Non-pigmented ciliary epithelial cell (primary cell): ENCODE results near the gene RALGPS2.

Source experiments
- DNase-seq: peaks from one replicate; pipeline ENCODE4 v3.0.0-alpha.2; 2010; ENCODE audit warnings: low read depth

RALGPS2 gene

DNA sequence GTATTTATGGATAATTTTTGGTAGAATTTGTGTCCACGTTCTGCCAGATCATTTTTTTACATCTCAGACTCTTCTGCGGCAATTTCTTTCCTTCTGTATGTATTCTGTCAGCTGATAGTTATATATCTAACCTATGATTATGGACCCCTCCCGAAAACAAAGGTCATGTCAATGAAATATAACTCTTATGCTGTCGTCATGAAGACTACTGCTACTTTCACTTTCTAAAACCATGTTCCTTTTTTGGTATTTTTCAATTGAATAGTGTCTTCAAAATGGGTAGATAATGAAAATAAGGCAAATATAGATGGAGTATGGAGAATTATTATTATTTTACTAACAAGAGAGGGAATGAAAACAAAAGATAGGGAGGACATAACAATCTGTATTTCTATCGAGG is 142.6 kb downstream of the RALGPS2 start:
- no peak for DNase-seq

DNA sequence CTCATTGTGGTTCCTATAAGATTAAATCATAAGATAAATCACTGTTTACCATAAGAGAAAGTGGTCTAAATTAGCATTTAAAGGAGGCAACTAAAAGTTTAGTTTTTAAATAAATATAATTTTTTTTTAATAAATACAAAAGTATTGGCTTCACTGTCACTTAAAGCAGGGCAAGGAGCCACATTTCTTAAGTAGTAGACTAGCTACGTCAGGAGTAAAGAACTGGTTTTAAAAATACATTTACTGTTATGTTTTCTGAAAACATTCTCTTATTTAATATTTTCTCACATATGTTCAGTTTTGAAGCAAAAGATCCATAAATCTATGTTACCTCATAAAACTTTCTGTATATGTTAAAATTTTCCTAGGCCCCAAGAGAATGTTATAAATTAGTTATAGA is 143.7 kb downstream of the RALGPS2 start:
- DNase-seq: no peak

DNA sequence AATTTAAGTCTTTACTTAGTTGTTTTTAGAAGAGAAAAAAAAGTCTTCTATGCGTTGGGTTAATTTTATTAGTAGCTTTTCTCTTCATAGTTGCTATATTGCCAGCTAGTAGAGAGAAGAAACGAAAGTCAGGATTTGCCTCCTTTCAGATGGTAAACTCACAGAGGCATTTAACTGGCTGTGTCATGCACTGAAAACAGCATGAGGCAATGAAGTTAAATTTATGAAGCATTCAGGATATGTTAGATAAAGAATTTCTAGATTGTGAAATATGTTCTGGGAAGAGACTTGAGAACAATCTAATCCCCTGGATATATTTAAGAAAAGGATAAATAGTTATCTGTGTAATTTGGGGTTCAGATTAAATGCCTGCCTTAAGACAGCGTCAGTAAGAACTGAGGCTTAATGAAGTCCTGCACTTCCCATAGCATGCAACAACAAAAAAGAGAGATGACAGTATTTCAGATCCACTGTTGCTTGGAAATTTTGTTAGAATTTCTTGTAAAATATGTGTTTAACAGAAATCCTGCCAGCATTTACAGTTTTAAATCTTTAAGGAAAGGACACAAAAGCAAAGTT is 144.2 kb downstream of the RALGPS2 start:
- peak; percentile 27 for DNase-seq

DNA sequence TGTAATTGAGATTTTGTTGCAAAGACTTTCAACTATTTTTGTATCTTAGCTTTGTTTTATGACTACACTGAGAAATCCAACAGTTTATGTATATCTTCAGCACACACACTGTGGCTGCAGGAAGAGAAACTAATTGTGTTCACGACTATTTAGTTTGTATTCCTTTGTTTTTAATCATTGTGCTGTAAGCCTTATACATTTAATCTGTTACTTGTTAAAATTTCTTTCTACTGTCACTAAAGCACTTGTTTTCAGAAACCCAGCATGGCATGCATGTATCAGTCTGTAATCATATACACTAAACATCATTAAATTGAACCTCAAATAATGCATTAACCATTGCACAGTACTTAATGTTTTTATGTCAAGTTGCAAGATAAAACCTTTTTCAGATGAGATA is 145.2 kb downstream of the RALGPS2 start:
- no peak for DNase-seq

DNA sequence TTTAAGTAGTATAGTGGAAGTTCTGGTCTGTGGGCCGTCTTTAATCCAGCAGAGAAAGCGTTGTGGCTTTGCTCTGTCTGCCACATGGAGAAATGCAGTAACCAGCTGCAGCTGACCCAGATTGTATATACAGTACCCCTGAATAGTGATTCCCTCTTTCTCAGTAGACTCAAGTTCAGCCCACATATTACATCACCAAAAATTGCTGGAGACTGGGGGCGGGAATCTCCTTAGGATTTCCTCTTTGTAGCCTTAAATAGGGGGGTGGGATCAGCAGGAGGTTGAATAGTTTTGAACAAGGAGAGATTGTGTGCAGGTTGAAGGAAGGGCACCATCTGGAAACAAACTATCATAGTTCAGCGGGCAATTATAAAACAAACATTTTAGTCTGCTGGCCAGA is 145.9 kb downstream of the RALGPS2 start, which contains the start of gene ANGPTL1:
Gene ANGPTL1, minus strand, starts transcription at position 134 of the 400 bp plus-strand sequence. CDS start 5,301 bp downstream, outside the sequence.
- DNase-seq: peak; percentile 42

DNA sequence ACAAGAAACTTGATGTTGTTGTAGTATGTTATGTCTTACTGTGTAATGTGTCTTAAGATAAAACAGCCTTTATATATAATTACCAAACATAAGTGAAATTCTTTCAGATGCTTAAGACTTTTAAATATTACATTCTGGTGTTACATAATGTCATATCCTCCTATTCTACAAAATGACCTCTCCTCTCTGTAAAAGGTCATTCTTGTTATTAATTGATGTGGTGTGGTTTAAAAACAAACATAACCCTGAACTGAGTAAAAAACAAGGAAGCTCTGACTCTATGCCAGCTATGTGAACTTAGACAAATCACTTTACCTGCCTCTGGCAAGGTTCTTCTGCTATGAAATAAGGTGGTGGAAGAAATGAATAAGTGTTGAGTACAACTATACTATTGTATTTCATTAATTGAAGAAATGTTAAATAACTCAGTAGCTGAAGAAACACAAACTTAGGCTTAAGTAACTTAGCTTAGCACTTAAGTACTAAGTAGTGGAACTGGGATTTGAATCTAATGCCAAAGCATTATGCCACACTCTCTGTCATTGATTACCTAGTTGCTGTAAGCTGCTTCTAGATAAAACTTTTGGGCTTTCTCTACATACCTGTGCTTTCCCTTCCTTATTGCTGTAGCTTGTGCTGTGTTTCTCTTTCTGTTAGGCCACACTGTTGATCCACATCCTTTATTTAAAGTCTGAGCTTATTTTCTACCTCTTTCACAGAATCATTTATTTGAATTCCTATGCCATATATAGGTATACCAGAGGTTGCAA is 146.7 kb downstream of the RALGPS2 start:
- no peak for DNase-seq

DNA sequence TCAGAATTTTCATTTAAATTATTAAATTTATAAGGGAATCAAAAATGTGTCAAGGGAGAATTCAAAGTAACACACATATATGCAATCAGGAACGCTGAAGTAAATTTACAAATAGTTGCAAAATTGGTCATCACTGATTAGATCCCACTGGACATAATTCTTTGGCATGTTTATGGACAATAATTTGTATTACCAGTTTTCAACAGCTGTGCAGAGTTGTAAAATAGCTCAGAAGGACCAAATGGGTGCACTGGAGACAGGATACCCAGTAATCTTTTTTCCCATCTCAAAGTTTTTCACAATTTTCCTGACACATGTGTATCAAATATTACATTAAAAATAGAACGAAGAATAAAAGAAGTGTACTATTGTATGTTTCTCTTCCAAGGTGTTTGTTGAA is 149.9 kb downstream of the RALGPS2 start:
- DNase-seq: no peak

DNA sequence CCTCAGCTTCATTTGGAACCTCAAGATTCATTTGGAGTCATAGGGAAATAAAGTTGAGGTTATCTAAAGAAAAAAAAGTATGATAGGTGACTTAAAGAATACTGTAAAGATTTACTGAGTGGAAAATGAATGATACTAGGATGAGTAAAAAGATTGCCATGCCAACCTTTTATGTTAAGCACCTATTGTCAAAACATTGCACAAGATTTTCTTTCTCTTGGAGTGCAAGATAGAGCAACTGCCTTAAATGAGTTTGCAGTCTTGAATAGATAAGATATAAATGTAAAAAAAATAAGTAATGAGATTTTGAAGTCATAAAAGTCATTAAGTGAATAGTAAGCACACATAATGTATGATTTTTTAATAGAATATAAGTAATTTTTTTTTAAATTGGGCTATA is 150.9 kb downstream of the RALGPS2 start:
- DNase-seq: no peak

DNA sequence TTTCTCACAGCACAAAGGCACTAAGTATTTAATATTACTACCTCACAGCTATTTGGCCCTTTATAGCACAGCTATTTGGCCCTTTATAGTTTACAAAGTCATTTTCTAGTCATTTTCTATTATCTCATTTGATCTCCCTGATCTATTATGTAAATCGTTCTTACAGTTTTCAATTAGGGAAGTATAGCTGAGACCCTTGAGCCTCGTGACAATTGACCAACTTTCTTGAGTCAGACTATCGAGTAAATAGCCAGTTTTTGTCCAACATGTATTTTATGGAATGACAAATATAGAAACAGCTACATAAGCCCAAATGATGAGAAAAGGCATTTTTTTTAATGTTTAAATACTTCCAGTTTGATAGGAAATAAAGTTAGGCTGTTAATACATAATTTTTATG is 152.9 kb downstream of the RALGPS2 start:
- DNase-seq: no peak

DNA sequence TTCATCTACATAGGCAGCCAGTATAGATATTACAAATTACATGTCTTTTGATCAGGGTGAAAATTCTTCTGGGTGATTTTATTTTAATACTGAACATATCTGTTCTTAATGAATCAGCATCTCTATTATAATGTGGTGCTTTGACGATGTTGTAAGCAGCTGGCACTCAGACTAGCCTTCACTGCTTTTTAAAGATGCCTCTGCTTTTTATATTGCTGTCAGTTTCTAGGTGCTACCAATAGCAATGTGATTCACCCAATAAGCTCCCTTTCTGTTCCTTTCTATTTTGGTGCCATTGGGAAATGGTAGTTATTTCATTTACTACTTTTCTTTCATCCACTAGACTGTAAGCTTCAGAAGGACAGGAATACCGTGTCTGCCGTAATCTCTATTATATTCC is 156.9 kb downstream of the RALGPS2 start:
- no peak for DNase-seq

DNA sequence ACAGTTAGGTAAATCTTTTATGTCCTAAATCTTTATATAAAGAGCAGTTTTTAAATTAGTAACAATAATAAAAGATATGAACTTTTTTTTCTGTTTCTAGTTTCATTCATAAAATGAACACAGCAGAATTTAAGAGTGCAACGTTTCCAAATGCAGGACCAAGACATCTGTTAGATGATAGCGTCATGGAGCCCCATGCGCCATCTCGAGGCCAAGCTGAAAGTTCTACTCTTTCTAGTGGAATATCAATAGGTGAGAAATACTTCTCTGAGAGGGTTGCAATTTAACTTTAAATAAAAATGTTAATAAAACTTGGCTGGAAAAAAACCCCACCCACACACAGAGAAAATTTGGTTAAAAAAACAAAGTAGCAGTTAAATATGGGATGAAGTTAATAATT is 160.8 kb downstream of the RALGPS2 start:
- no peak for DNase-seq

DNA sequence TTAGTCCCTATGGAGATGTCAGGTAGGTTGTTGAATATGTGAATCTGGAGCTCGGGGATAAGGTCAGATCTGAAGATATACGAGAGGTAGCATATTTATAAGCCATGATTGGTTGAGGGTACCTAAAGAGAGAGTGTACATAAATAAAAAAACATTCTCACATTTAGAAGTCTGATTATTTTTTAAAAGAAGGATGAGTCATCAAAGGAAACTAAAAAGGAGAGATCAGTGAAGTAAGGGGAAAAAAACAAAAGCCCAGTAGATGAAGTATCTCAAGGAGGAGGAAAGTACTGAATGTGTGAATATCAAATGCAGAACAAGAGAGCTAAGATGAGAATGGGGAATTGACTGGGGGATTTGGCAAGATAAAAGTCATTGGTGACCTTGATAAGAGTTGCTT is 161.5 kb downstream of the RALGPS2 start:
- no peak for DNase-seq

DNA sequence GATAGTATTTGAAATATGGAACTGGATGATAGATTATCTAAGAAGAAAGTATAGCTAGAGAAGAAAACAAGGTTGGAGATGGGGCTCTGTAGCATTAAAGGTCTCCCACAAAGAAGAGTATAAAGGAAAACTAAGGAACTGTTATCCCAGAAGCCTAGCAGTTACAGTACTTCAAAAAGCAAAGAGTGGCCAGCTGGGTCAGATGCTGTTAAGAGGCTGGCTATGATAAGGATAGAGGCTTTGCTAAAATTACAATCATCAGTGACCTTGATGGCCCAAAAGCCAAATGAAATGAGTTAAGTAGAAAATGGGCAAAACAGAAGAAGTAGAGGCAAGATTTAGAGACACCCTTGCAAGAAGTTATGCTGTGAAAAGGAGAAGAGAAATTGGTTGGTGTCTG is 170.9 kb downstream of the RALGPS2 start:
- no peak for DNase-seq

DNA sequence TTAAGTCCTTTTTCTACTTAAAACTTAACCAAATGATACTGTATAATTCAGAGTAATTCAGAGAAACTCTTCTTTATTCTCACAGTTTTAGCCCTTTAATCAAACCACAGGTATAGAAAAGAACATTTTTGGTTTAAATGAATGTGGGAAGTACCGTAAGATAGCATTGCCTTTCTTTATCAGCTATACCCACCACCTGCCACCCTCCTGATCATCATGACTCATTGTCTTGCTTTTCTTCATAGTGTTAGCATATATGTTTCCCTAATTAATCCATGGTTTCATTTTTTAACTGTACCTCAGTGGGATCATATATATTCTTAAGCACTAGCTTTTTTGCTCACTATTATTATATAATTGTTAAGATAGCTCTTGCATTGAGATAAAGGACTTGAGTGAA is 173.4 kb downstream of the RALGPS2 start:
- DNase-seq: no peak

DNA sequence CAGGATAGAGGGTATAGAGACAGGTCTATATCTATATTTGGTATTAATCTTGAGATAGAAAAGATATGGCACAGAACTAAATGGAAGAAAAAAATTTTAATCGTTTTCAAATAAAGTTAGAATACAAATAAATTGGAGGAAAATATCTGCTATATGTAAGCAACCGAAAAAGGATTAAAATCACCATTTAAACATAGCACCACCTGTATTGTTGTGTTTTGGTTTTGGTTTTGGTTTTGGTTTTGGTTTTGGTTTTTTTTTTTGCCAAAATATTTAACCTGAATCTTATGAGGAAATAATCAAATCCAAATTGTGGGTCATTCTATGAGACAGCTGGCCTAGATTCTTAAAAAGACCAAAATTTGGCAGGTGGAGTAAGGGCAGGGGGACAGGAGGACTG is 174.4 kb downstream of the RALGPS2 start:
- DNase-seq: no peak

DNA sequence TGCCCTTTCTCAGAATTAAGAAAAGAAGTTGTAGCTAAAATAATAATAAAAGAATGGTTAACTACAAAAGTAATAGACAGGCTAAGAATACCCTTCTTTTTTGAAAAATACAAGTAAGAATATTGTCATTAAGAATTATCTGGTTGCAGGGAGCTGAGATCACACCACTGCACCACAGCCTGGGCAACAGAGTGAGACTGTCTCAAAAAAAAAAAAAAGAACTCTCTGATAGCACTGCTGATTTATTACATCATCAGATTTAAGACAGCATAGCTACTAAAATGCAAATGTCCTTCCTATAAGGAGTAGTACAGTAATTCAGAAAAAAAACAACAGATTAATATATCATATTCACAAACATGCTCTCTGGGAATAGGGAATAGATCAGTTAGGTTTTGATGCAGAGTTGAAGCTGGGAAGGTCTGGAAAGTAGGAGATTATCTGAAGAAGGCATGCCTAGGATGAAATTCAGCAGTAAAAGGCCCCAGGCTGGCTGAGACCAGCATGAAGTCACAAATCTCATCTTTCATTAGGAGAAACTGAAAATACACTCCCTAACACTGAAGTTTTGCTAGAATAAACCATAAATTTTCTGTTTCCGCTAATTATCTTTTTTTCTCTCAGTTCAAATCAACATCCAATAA is 176.6 kb downstream of the RALGPS2 start:
- no peak for DNase-seq

DNA sequence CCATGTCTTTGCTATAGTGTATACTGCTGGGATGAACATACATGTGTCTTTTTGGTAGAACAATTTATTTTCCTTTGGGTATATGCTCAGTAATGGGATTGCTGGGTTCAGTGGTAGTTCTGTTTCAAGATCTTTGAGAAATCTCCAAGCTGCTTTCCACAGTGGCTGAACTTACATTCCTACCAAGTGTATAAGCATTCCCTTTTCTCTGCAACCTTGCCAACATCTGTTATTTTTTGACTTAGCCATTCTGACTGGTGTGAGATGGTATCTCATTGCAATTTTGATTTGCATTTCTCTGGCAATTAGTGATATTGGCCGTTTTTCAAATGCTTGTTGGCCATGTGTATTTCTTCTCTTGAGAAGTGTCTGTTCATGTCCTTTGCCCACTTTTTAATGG is 183.3 kb downstream of the RALGPS2 start:
- DNase-seq: peak; percentile 5

DNA sequence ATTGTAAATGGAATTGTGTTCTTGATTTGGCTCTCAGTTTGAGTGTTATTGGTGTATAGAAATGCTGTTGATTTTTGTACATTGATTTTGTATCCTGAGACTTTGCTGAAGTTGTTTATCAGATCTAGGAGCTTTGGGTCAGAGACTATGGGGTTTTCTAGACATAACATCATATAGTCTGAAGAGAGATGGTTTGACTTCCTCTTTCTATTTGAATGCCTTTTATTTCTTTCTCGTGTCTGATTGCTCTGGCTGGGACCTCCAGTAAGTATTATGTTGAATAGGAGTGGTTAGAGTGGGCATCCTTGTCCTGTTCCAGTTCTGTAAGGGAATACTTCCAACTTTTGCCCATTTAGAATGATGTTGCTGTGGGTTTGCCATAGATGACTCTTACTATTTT is 185.0 kb downstream of the RALGPS2 start:
- DNase-seq: no peak

DNA sequence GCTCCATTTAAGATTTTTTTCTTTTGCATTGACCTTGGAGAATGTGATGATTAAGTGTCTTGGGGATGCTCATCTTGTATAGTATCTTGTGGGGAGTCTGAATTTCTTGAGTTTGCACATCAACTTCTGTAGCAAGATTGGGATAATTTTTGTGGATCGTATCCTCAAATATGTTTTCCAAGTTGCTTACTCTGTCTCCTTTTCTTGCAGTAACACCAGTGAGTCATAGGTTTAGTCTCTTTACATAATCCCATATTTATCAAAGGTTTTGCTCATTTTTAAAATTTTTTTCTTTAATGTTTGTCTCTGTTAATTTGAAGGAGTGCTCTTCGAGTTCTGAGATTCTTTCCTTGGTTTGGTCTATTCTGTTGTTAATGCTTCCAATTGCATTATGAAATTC is 187.6 kb downstream of the RALGPS2 start:
- no peak for DNase-seq

DNA sequence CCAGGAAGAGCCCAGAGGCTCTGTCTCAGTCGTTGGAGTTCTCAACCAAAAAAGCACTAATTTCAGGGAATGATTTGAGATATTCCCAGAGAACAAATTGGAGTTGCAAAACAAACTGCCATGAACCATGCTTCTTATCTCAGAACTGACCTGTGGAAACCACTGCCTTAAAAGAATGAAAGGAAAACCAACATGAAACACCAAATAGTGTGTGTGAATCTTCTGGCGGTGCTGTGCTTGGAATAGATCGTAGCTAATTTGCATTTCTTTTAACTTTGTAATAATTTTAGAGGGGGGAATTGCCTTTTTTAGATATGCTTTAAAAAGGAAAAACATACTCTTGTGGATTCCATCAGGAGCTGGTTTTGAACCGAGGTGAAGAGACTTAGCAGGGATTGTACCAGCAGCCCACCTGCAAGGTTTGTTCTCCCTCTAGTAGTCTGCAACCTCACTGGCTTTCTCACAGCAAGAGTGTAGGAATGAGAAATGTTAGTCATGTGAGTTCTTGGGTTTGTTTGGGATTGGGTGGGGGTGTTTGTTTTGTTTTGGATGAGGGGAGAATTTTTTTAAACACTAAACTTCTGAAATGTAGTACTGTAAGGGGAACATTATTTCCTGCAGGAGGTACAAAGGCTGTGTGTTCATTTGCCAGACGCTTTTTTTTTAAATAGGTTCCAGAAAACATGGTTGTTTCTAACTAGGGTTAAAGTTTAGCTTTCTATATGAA is 191.6 kb downstream of the RALGPS2 start:
- no peak for DNase-seq

DNA sequence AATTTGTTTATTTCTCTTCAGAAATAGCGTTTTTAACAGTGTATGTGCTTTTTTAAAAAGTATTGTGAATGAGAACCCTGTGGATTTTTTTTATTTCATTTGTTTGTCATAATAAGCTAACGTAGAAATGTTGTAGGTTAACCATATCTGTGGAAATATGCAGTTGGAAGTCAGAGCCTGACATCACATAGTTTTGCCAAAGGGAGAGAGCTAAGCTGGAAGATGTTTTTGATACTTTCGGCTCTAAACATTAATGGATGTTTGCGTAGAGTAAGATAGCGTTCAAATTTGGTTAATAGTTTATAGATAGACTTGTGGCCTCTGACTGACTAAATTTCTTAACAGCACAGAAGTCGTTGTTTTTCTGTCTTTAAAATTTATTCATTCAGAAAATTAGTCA is 193.3 kb downstream of the RALGPS2 start:
- DNase-seq: no peak

DNA sequence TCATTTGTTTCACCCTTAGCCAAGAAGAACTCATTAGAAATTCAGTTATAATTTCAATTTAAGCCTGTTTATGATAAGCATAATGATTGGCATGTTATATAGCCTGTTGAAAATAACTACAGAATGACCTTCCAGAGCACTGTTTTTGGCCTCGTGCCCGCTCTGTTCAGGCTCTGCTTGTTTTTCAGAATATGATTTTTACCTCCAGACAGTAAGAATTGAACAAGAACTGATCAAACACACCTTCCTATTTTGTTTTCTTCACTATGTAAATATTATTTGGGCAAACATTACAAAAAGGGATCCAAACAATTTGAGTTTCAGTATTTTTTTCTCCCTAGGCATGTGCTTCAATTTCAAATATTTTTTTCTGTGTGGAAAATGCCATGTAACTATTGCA is 193.9 kb downstream of the RALGPS2 start:
- DNase-seq: no peak

DNA sequence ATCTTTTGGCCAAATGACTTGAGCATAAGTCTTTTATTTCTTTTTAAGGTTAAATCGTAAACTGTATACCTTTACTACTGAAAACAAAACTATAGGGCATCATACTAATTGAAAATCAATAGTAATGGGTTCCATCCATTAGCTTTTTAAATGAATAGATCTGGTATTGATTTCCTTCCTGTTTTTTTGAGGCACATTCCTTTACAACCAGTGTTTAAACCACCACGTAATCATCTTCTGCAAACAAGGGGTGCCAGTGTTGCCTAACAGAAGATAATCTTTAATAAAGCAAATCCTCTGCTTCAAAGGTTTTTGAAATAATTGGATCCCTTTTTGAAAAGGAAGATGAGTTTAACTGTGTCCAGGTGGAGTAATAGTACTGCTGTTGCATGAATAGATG is 194.5 kb downstream of the RALGPS2 start:
- DNase-seq: no peak
